ENCODE data around the gene RGL4. TPM values are rescaled to one million over a fixed set of nuclear protein-coding genes. Genes with fewer than 3 reads are reported as not detected.

RGL4 gene
- not detected in 2 replicates for total RNA-seq

GRCh38 chr22:23690713-23691112 is at the start of gene RGL4:
RGL4 (plus strand) TSS chr22:23691013; CDS start chr22:23692031, 1,018 bp downstream.

Other genes starting within 250 kb of the RGL4 start
- not detected in 2 replicates for gene IGLL1, start 110.7 kb upstream of the RGL4 start, total RNA-seq
- 0.17 and 0.26 TPM in 2 replicates for gene DRICH1, start 58.7 kb upstream of the RGL4 start, total RNA-seq
- 6.2 and 7.8 TPM in 2 replicates for gene ZNF70, start 60.1 kb downstream of the RGL4 start, total RNA-seq
- not detected in 2 replicates for gene VPREB3, start 63.4 kb downstream of the RGL4 start, total RNA-seq
- 1.4 and 1.8 TPM in 2 replicates for gene C22orf15, start 72.0 kb downstream of the RGL4 start, total RNA-seq
- gene CHCHD10, start 77.0 kb downstream of the RGL4 start, total RNA-seq, result 8.6 and 10.8 TPM in 2 replicates
- 37.1 and 38.2 TPM in 2 replicates for gene MMP11, start 81.8 kb downstream of the RGL4 start, total RNA-seq
- gene SMARCB1, start 96.0 kb downstream of the RGL4 start, total RNA-seq, result 31.9 and 32.0 TPM in 2 replicates
- 0.85 and 0.89 TPM in 2 replicates for gene DERL3, start 148.0 kb downstream of the RGL4 start, total RNA-seq
- 13.4 and 19.0 TPM in 2 replicates for gene SLC2A11, start 166.9 kb downstream of the RGL4 start, total RNA-seq
- gene MIF, start 203.4 kb downstream of the RGL4 start, total RNA-seq, result 361 and 389 TPM in 2 replicates